NCI-H2227 treated with DMSO at 0.1 percent for 48 hours (cell line): ENCODE results near the gene FUT6.
"Not testable (repeated sequence)": the region's sequence is repeated elsewhere in the genome, so short reads cannot be mapped to it uniquely, and the experiment has no call there.

Experiments
- DNase-seq: peaks from one replicate; lab custom pipeline; 2025; lab: John Stamatoyannopoulos, UW

FUT6 gene

DNA sequence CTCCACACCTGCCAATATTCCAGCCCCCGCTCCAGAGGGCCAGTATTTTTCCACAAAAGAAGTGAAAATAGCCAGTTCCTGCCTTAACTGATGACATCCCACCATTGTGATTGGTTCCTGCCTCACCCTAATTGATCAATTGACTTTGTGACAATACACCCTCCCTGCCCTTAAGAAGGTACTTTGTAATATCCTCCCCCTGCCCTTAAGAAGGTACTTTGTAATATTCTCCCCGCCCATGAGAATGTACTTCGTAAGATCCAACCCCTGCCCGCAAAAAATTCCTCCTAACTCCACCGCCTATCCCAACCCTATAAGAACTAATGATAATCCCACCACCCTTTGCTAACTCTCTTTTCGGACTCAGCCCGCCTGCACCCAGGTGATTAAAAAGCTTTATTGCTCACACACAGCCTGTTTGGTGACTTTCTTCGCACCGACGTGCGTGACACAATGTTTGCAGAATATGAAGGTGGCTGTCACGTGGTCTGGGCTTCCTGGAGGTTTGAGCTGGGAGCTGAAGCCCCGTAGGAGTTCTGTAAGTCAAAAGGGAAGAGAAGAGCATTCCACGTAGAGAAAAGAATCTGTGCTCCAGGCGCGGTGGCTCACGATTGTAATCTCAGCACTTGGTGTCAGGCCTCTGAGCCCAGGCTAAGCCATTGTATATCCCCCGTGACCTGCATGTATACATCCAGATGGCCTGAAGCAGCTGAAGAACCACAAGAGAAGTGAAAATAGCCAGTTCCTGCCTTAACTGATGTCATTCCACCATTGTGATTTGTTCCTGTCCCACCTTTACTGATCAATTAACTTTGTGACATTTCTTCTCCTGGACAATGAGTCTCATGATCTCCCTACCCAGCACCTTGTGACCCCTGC is 17.9 kb upstream of the FUT6 start:
- DNase-seq = no peak

DNA sequence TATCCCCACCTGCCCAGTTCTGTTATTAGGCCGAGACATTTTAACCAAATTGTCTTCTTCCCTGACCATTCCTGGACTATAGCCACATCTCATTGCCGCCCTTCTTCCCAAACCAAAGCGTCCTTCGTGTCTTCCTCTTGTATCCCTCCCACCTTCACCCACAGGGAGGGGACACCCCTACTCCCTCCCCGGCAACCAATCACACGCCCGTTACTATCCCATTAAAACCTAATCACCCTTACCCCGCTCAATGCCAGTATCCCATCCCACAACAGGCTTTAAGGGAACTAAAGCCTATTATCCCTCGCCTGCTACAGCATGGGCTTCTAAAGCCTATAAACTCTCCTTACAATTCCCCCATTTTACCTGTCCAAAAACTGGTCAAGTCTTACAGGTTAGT is 15.6 kb upstream of the FUT6 start:
- not testable (repeated sequence) for DNase-seq

DNA sequence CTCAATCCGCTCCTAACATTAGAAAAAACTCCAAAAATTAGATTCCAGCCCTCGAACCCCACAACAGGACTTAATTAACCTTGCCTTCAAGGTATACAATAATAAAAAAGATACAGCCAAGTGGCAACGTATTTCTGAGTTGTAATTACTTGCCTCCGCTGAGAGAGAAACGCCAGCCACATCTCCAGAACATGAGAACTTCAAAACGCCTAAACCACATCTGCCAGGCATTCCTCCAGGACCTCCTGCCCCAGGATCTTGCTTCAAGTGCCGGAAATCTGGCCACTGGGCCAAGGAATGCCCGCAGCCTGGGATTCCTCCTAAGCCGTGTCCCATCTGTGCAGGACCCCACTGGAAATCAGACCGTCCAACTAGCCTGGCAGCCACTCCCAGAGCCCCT is 14.6 kb upstream of the FUT6 start:
- DNase-seq = not testable (repeated sequence)

DNA sequence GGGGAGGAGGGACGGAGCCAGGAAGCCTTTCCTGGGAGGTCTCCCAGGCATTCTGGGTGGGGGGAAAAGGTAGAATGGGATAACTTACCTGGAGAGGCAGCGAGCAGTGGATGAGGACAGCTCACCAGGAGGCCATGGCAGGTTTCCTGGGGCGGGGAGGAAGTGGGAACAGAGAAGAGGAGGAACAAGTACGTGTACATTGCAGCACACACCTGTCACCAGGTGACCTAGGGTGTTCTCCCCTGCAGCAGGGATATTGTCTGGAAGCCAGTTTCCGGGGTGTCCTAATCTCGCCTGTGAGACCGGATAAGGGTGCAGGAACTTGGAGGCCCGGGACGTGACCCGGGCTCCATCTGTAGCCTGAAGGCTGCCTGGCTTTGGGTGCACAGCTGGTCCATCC is 11.8 kb upstream of the FUT6 start, which contains the start of gene FUT3:
Gene FUT3 (minus strand): TSS at position 148 of the 400 bp plus-strand sequence.
- DNase-seq = no peak

DNA sequence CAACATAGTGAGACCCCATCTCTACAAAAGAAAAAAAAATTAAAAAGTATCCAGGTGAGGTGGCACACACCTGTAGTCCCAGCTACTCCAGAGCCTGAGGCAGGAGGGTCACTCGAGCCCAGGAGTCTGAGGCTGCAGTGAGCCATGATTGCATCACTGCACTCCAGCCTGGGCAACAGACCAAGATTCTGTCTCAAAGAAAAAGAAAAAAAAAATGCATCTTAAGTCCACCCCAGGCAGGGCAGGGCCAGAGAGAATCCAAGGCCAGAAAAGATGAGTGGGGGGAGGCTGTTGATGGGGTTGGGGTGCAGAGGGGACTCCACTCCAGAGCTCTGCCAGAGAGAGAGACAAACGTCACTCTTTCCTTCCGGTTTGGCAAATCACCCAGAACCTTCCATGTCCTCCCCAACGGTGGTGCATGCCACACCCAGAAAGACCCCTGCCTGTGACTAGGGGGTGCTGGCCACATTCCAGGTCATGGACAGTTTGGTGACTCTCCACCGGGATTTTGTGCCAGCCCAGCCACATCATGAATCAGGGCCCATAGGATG is 11.3 kb upstream of the FUT6 start:
- DNase-seq = no peak

DNA sequence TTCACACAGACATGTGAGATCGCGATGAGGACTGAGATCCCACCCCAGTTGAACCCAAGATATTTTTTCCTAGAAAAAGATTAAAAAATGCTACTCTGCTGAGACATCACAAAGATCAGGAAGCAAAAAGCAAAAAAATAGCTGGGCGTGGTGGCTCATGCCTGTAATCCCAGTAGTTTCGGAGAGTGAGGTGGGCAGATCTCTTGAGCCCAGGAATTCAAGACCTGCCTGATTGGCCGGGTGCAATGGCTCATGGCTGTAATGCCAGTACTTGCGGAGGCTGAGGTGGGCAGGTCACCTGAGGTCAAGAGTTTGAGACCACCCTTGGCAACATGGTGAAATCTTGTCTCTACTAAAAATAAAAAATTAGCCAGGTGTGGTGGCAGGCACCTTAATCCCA is 10.7 kb upstream of the FUT6 start:
- no peak for DNase-seq

DNA sequence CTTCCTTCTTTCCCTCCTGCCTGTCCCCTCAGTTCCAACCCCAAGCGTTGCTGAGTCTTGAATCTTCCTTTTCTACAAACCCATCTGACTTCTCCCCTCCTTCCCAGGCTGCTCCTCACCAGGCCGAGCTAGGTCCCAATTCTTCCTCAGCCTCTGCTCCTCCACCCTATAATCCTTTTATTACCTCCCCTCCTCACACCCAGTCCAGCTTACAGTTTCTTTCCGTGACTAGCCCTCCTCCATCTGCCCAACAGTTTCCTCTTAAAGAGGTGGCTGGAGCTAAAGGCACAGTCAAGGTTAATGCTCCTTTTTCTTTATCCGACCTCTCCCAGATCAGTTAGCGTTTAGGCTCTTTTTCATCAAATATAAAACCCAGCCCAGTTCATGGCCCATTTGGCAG is 9.1 kb upstream of the FUT6 start:
- DNase-seq = not testable (repeated sequence)

DNA sequence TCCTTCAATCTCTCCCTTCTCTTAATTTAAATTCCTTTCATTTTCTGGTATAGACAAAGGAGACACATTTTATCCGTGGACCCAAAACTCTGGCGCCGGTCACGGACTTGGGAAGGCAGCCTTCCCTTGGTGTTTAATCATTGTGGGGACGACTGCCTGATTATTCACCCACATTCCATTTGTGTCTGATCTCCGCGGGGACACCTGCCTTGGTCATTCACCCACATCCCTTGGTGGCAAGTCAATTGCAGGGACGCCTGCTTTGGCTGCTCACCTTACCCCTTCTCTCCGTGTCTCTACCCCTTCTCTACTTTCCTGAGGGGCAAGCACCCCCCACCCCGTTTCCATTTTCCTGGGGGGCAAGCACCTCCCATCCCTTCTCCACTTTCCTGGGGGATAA is 8.3 kb upstream of the FUT6 start:
- DNase-seq = not testable (repeated sequence)

DNA sequence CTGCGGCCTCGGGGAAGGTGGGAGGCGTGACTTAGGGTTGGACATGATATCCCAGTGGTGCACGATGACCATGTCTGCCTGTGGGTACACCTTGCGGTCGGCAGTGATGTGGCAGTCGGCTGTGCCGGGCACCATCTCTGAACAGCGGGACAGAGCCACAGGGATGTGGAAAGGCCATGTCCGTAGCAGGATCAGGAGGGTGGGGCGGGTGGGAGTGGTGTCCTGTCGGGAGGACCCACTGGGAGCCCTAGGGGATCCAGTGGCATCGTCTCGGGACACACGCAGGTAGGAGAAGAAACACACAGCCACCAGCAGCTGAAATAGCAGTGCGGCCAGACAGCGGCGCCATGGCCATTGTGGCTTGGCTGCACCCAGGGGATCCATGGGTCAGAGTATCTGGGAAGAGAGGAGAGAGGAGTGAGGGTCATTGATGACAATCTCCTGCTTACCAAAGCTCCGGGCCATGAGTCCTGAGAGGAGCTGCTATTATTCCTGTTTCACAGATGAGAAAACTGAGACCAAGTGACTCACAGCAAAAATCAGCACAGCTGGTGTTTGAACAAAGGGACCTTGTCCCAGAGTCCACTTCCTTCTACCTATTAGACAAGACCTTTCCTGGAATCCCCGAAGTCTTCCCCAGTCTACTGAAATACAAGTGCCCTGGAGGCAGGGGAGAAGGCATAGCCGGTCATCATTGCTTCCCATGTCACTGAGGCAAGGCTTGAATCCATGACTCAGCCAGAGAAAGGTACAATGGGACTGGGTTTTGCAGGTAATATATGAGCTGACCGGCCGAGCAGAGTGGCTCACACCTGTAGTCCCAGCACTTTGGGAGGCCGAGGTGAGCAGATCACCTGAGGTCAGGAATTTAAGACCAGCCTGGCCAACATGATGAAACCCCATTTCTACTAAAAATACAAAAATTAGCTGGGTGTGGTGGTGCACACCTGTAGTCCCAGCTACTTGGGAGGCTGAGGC is 5.2 kb upstream of the FUT6 start:
- no peak for DNase-seq

DNA sequence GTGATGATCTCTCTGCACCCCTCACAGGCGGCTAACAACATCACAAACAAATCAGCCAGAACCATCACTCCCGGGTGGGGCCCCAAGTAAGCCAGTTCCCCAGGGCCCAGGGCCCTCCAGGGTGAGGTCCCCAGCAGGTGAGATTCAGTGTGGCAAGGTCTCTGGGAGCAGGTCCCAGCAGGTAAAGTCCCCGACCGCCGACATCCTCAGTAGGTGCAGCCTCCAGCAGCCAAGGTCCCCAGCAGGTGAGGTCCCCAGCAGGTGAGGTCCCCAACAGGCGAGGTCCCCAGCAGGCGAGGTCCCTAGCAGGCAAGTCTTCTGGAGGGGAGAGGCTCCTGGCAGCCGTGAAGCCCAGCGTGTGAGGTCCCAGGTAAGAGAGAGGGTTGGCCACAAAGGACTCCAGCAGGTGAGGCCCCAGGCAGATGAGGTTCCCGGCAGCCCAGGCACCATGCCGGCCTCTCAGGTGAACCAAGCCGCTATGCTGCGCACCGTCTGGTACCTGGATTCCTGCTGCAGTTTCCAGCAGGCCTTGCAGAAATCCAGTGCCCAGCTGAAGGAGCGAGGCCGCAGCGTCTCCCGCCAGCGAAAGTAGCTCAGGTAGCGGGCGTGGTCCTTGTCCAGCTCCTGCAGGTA is 3.9 kb upstream of the FUT6 start:
- no peak for DNase-seq

DNA sequence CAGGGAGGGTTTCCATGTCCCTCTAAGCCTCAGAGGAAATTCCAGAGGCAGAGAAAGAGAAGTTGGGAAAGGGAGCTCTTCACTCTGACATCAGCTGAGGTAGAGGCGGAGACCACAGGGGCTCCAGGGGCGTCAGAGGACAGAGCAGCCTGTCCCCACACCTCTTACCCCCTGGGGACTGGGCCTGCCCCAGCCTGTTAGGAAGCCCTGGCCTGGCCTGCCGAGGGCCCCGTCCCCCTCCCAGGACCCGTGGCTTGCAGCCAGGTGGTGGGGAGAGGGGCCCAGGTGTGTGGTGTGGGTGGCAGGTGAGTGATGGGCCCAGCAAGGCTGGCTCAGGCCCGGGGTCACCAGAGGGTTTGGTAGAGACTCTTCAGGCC is 2.2 kb upstream of the FUT6 start:
- DNase-seq = not testable (repeated sequence)

DNA sequence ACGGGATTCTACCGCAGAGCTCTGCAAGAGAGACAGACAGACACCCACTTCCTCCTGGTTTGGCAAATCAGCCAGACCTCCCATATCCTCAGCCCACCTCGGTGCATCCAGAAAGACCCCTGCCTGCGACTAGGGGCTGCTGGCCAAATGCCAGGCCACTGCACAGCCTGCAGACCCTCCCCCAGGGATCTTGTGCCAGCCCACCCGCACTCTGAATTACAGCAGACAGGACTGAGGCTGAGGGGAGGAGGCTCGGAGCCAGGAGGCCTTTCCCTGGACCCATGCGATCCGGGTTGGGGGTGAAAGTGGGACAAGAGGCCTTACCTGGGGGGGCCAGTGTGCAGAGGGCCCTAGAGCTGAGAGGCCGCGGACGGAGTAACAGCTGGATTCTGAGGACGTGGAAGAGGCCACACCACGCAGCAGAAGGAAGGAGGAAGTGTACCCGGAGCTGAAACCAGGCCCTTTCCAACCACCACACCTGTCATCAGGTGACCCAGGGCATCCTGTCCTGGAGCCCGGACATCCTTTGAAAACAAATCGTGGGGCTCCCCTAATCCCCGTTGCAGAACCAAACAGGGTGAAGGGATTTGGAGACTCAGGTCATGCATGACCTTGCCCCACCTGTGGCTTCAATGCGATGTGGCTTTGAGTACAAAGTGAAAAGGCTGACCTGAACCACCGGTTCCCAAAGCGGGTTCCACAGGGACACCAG is 993 bp downstream of the FUT6 start:
- no peak for DNase-seq

DNA sequence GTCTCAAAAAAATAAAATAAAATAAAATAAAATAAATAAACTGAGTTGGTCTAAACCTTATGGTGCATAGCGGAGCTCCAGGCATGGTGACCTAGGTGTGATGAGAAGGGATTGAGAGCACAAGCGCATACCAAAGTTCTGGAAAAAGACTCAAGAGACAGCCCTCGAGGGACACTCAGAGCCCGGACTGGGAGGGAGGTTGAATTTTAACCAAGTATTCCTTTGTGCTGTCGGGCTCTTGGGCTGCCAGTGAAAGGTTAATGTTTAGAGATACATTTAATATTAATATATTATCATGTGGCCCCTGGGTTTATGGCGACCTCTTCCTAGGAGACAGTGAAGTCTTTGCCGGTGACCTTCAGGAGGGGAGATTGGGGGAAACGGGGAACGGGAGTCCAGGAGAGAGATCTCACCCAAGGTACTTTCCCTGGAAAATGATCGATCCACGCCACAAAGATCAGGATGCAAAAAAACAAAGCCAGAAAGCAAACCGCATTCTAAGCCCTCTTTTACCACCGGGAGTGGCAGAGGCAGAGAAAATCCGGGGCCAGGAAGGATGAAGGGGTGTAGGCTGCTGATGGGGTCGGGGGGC is 1.6 kb downstream of the FUT6 start:
- DNase-seq = no peak

DNA sequence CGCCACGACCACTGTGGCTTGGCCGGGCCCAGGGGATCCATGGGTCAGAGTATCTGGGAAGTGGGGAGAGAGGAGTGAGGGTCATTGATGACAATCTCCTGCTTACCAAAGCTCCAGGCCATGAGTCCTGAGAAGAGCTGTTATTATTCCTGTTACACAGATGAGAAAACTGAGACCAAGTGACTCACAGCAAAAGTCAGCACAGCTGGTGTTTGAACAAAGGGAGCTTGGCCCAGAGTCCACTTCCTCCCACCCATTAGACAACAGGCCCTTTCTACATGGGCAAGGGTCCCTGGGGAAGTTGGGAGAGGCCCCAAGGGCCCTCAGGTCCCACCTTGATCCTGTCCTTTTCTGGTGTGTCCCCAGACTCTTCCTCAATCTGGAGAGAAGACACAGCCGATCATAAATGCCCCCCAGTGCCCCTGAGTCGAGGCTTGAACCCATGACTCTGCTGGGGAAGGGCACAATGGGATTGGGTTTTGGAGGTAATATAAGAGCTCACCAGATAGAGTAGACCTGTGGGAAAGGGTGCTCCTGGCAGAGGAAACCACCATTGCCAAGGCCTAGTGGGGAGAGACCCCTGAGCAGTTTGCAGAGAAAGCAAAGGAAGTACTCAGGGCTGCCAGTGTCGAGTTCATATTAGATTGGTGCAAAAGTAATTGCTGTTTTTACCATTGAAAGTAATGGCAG is 6.8 kb downstream of the FUT6 start:
- no peak for DNase-seq

DNA sequence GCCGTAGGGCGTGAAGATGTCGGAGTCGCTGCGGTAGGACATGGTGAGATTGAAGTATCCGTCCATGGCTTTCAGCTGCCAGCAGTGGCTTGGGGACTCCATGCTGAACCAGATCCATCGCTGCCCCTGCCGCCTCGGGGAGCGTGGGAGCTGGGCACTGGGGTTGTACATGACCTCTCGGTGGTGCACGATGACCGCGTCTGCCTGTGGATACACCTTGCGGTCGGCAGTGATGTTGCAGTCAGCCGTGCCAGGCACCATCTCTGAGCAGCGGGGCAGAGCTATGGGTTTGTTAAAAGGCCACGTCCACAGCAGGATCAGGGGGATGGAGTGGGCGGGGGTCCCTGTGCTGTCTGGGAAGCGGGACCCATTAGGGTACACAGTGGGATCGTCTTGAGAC is 7.4 kb downstream of the FUT6 start:
- no peak for DNase-seq

DNA sequence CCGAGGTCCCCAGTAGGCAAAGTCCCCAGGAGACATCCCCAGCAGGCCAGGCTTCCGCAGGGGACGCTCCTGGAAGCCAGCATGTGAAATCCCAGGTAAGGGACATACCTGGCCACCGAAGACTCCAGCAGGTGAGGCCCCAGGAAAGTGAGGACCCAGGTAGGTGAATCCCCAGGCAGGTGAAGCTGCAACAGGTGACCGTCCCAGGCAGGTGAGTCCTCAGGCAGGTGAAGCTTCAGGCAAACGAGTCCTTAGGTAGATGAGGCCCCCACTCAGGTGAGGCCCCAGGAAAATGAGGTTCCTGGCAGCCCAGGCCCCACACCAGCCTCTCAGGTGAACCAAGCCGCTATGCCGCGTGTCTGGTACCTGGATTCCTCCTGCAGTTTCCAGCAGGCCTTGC is 8.3 kb downstream of the FUT6 start:
- DNase-seq = no peak

DNA sequence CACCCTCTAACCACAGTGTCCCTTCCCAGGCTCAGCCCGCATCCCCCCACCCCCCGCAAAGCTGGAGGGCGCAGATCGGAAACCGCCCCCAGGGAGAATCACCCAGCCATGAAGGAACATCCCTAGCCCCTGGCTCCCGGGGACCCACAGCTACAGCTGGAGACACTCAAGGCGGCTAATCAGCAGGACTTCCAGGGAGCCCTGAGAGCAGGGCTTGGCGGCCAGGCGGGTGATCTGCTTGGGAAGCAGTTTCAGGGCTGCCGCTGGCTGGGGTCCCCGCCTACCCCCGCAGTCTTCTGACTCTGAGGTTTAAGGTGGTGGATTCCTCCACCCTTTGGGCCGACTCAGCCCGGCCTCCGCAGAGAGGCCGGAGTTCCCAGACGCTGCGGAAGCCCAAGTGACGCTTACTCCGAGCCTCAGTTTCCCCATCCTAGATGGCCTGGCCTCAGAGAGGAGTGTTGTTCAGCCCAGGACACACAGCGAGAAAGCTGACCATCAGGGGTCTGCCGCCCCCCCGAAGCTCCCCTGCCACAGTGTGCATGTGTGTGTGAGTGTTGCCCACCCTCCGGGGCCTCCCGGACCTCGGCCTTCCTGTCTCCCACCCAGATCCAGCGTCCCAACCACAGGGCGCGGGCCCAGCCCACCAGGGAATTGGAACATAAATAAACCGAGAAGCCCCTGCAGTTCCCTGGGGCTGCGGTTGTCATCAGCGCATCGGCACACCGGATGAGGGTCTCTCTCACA is 9.8 kb downstream of the FUT6 start:
- DNase-seq = no peak

DNA sequence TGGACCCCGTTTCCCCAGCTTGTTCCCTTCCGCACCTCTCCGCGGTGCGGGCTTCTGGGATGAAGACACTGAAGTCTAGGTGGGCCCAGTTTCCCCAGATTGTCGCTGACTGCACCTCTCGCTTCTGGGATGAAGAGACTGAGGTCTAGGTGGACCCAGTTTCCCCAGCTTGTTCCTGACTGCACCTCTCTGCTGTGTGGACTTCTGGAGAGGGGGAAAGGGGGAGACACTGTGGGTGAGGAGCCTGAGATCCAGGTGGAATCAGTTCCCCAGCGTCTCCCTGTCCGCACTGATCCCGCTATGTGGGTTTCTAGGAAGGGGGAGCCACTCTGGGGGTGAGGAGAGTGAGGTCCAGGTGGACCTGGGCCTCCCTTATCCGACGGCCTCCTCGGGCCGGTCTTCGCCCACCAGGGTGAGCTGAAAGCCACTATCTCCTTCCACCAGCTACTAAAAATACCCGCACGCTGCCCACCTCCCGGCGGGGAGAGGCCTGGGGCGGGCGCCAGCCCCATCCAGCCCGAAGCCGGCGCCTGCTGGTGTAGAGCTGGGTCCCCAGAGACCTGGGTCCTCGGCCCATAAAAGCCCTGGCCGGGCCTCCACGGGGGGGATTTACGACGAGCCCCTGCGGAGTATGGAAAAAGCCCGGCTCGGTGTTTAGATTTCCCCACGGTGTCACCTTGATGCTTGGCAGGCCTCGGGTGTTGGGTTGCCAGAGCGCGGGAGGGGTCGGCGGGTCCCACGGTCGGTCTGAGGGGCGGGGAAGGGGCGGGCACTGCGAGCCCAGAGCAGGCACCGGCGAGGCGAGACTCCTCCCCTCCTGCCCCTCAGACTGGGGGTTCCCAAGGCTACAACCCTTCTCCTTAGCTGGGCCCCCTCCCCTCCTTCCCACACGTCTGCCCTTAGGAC is 10.6 kb downstream of the FUT6 start:
- DNase-seq = no peak
